GM12891 (cell line): ENCODE data around the gene PITRM1.

ENCODE experiments used
- DNase-seq: peaks from one replicate; pipeline ENCODE4 v3.0.0; 2011; ENCODE audit warnings: low spot score; ENCODE audit not compliant: insufficient read length
- FAIRE-seq: peaks from 2 replicates; lab custom pipeline; 2011; peaks lifted over from hg19 to GRCh38; lab: Jason Lieb, UNC
- PAX5 ChIP-seq: IDR thresholded peaks from 2 replicates; pipeline ENCODE4 v1.6.1; 2011; ENCODE audit warnings: low read length, moderate library complexity, mild to moderate bottlenecking; ENCODE audit not compliant: insufficient read depth, severe bottlenecking
- POLR2A ChIP-seq: IDR thresholded peaks from 2 replicates; pipeline ENCODE4 v1.6.1; 2011; ENCODE audit warnings: low read depth, low read length, control low read depth
- POLR2AphosphoS5 ChIP-seq: IDR thresholded peaks from 2 replicates; pipeline ENCODE4 v1.6.1; 2011; ENCODE audit warnings: low read depth, low read length, control low read depth
- POU2F2 ChIP-seq: IDR thresholded peaks from 2 replicates; pipeline ENCODE4 v1.6.1; 2011; ENCODE audit warnings: low read depth, mild to moderate bottlenecking, control low read depth, low read length, moderate library complexity
- SPI1 ChIP-seq: IDR thresholded peaks from 2 replicates; pipeline ENCODE4 v1.6.1; 2011; ENCODE audit warnings: low read depth, low read length, control low read depth
- TAF1 ChIP-seq: IDR thresholded peaks from 2 replicates; pipeline ENCODE4 v1.6.1; 2011; ENCODE audit warnings: low read depth, low read length, control low read depth

The PITRM1 gene

DNA sequence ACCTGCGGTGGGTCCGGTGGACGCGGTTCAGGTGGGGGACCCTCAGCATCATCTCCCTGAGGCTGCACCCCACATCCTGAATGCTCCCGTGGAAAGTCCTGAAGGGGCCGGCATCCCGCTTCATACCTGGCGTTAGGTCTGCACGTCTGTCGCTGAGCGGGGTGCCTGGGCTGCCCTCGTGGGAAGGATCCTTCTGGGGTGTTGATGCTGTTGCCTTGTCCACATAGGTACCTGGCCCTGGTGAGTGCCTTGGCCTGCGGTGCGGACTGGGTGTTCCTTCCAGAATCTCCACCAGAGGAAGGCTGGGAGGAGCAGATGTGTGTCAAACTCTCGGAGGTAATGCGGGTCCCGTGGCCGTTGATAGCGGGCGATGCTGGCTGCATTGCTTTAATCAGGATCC is 67.4 kb downstream of the PITRM1 start:
- no peak for DNase-seq
- no peak for FAIRE-seq
- TF ChIP-seq TAF1 (no peak), POLR2A (no peak), PAX5 (no peak), POLR2AphosphoS5 (no peak), SPI1 (no peak), POU2F2 (no peak)

DNA sequence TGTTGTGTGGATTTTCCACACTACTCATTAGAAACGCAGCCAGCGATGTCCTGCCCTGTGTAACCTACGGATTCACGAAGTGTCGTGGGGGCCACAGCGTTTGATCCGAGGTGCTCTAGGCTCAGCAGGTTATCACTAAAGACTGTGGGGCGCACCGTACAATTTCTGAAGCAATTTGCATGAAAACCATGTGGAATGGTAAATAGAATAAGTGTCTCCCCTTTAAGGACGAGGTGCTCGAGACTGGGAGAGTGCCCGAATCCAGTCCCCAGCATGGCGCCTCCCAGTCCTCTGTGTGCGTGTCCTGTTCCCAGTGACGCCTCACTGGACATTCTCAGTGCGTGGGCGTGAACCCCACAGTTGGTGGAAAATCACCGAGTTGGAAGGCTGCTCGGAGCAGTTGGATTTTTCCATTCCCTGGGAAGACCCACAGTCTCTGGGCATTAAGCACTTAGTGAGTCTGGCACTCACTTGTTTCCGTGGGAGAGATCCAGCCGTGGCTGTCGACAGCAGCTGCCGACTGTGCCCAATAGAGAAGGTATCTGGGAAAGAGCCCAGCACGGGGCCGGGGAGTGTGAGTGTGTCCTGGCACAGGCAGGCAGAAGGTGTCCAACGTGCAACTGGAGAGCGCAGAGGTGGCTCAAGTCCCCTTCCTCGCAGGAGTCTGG is 68.2 kb downstream of the PITRM1 start:
- DNase-seq (no peak), FAIRE-seq (no peak)
- no peak for TF ChIP-seq POLR2A
- no peak for TF ChIP-seq TAF1
- TF ChIP-seq PAX5 = no peak
- no peak for TF ChIP-seq SPI1
- TF ChIP-seq POU2F2 = no peak
- no peak for TF ChIP-seq POLR2AphosphoS5

DNA sequence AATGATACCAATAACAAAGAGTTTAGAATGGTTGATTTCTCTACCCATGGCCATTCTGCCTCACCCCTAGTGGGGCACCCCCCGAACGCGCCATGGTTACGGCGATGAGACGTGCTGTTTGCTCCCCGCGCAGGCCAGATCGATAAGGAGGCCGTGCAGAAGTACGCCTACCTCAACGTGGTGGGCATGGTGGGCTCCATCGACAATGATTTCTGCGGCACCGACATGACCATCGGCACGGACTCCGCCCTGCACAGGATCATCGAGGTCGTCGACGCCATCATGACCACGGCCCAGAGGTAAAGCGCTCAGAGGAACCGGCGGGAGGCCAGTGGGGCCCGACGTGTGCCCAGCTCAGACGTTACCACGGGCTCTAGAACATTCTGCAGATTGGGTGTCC is 68.9 kb downstream of the PITRM1 start:
- FAIRE-seq (no peak), DNase-seq (no peak)
- no peak for TF ChIP-seq PAX5
- TF ChIP-seq SPI1 = no peak
- no peak for TF ChIP-seq TAF1
- TF ChIP-seq POLR2AphosphoS5 = no peak
- TF ChIP-seq POLR2A = no peak
- TF ChIP-seq POU2F2 = no peak

DNA sequence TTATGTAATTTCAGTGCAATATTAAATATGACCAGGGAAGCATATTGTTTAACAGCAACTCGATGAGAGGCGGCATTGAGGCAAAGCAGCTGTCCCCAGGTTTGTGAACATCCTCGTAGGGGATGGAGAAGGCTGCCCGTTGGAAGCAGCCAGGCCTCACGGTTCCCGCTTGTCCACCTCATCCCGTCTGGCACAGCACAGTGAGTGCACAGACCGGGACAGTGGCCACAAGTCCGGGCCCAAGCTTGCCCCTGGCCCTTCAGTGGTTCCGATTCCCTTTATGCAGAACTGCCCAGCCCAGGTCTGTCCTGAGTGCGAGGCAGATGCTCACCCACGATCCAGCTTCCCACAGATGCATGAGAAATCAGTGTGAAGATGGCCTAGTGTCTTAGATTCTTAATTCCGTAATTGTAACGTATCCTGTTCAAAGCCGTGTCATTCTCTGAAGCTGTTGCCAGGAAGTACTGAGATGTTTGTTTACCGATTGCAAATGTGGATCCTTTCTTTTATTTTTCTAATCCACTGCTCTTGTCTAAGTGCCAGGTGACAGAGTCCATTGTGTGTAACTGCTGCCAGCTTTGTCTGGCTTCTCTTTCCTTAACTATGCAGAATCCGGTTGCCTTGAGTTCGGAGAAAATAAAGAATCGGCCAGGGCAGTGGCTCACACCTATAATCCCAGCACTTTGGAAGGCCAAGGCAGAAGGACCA is 69.7 kb downstream of the PITRM1 start:
- TF ChIP-seq PAX5 = no peak
- TF ChIP-seq POLR2AphosphoS5 = no peak
- TF ChIP-seq POLR2A = no peak
- TF ChIP-seq POU2F2 = no peak
- TF ChIP-seq SPI1 = no peak
- no peak for TF ChIP-seq TAF1
- FAIRE-seq (no peak), DNase-seq (no peak)

DNA sequence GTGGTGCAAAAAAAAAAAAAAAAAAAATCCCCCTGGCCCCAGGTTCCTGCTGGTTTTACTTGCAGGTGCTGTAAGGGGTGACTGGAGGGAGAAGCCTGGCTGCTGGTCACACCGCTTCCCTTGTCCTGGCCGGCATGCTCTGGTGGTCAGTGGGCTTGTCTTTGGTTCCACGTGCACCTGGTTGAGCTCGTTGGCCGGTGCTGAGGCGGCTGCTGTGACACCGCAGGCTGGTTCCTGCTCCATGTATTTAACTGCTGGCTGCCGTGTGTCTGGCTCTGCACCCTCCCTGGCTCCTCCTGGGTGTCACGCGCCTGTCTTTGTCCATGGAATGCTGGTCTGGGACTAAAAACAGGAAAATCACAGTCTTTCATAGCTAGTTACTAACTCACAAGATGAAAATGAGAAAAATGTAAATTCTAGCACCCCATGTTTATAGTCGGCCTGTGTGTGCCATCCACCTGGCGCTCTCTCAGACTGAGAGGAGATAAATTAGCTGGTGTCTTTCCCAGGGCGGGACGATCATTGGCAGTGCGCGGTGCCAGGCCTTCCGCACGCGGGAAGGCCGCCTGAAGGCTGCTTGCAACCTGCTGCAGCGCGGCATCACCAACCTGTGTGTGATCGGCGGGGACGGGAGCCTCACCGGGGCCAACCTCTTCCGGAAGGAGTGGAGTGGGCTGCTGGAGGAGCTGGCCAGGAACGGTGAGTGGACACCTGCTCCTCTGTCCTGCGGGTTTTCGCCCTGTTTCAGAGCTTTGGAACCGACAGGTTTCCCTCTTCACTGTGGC is 71.5 kb downstream of the PITRM1 start:
- FAIRE-seq = no peak
- TF ChIP-seq POLR2A (no peak), POU2F2 (no peak), PAX5 (no peak), SPI1 (no peak), TAF1 (no peak), POLR2AphosphoS5 (no peak)
- DNase-seq = no peak

DNA sequence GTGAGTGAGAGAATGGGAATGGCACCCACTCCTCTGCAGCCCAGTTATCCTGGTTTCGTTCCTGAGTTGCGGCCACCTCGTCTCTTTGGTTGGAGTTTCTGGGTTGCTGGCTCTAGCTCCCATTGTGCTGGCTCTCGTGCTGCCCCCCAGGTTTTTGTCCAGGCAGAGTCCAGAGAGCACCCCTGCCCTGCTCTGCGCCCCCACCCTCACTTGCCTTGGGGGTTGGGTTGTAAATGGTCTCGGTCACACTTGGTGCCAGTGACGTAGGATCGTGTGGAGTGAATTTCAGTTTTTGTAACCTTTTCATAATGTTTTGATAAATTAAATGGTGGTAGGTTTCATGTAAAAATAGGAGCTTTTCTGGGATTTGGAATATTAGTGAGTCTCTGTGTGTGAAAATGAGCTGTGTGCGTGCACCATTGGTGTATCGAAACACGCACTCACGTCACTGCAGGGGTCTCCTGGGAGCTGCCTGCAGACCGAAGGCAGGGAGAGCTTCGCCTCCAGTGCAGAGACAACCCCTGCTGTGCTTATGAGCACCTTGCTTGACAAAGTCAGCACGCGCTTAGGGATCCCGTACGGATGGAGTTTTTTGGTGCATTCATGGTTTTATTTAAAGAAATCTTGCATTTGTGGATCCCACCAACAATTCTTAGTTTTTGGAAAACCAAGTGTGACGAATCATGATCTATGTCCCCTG is 72.3 kb downstream of the PITRM1 start:
- TF ChIP-seq TAF1 = no peak
- TF ChIP-seq POLR2A = no peak
- TF ChIP-seq PAX5 = no peak
- TF ChIP-seq POLR2AphosphoS5 = no peak
- TF ChIP-seq POU2F2 = no peak
- TF ChIP-seq SPI1 = no peak
- DNase-seq (no peak), FAIRE-seq (no peak)

DNA sequence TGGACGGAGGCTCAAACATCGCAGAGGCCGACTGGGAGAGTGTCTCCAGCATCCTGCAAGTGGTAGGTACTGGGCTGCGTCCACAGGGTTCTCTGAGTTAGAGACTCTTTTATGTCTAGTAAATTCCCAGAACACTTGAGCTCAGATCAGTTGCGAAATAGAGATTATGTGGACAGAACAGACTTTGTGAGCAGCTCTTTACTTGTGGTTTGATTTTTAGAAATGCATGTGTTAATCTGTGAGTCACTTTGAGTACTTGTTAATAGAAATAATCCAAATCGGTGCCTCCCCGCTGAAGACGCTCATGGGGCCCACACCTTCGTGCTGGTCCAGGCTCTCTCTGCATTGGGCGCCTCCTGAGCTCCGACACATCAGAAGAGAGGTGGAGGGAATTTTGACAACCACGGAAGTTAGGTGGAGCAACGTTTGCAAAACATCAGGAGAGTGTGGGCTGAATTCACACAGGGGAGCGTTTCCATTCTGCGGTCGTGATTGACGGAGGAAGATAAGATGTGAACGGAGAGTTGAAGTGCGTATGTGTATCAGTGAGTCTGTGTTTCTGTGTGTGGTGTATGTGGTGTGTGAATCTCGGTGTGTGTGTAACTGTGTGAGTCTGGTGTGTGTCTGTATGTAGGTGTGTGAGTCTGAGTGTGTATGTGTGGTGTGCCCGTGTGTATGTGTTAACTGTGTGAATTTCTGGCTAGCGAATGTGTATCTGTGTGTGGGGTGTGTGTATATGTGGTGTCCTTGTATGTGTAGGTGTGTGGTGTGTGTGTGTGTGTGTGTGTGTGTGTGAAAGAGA is 73.1 kb downstream of the PITRM1 start:
- TF ChIP-seq SPI1 = no peak
- no peak for TF ChIP-seq POU2F2
- TF ChIP-seq TAF1 = no peak
- no peak for TF ChIP-seq POLR2AphosphoS5
- no peak; the same call in 1 of the 2 replicates for TF ChIP-seq POLR2A
- no peak for TF ChIP-seq PAX5
- FAIRE-seq (no peak), DNase-seq (no peak)

DNA sequence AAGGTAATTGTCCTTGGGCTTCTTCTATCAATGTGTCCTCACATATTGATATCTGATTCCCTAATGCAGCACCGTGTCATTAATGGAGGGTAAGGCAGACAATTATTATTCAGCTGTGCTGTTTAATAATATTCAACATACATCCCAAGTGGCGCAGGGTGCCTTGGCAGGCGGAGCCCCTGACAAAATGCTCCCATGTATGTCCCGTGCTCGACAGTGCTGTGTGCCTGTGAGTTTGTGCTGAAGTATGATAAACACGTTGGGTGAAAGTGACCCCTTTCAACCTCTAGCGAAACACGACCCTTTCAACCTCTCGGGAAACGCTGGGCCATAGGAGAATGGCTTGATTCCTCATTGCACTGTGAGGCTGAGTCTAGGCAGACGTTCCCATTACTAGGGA is 73.9 kb downstream of the PITRM1 start:
- DNase-seq (no peak), FAIRE-seq (no peak)
- TF ChIP-seq PAX5 = no peak
- no peak for TF ChIP-seq POU2F2
- no peak for TF ChIP-seq POLR2A
- no peak for TF ChIP-seq POLR2AphosphoS5
- TF ChIP-seq TAF1 = no peak
- TF ChIP-seq SPI1 = no peak
